Epithelial cell of prostate (primary cell): ENCODE measurements around the gene UBA7.

Source experiments
- DNase-seq: peaks from one replicate; pipeline ENCODE4 v3.0.0-alpha.2; 2011; ENCODE audit warnings: low read depth, low spot score
- H3K27ac ChIP-seq: fragments of 450-650 bp; 2 replicates; pipeline ENCODE4 v1.5.1; 2017; ENCODE audit warnings: mild to moderate bottlenecking

UBA7 gene

GRCh38 chr3:49756036-49756435 is 57.7 kb downstream of the UBA7 start:
- no peak for DNase-seq
- no peak overlapping the region for H3K27ac ChIP-seq
